Transverse colon (tissue), 4 donors: ENCODE data around the gene FBXO42. TPM values are rescaled to one million over a fixed set of nuclear protein-coding genes. Genes with fewer than 3 reads are reported as not detected.
"Not testable (repeated sequence)": the region's sequence is repeated elsewhere in the genome, so short reads cannot be mapped to it uniquely, and the experiment has no call there.

Experiments
- DNase-seq: peaks from one replicate; pipeline ENCODE4 v3.0.0-alpha.2; 2019
- H3K27ac ChIP-seq, 4 donors: fragments of 200-600 bp; sonication (generic); 2 replicates each; pipeline ENCODE4 v1.5.1; 2016 to 2018; ENCODE audit warnings: inconsistent platforms in 4 of 4
- H3K27me3 ChIP-seq: fragments of 200-600 bp; sonication (generic); 2 replicates; pipeline ENCODE4 v1.5.1; 2017; ENCODE audit warnings: inconsistent platforms
- H3K36me3 ChIP-seq, 4 donors: fragments of 200-600 bp; sonication (generic); 2 replicates each; pipeline ENCODE4 v1.5.1; 2017 to 2019; ENCODE audit warnings: inconsistent platforms in 4 of 4
- H3K4me1 ChIP-seq, 4 donors: fragments of 200-600 bp; sonication (generic); 2 replicates each; pipeline ENCODE4 v1.5.1; 2017 to 2020; ENCODE audit warnings: inconsistent platforms in 4 of 4
- H3K4me3 ChIP-seq, 4 donors: fragments of 200-600 bp; sonication (generic); 1 replicate in 1 of 4; 2 replicates in 3 of 4; pipeline versions ENCODE4 v1.5.1 to v1.6.1; 2017 to 2019; ENCODE audit warnings: inconsistent platforms in 4 of 4
- H3K9me3 ChIP-seq, 2 donors: fragments of 200-600 bp; sonication (generic); 2 replicates each; pipeline ENCODE4 v1.5.1; 2017 to 2019; ENCODE audit warnings: inconsistent platforms in 2 of 2
- CTCF ChIP-seq, 5 experiments: fragments of 200-600 bp in 3 of 5; fragments of 450-650 bp in 2 of 5; sonication (generic) in 3 of 5; IDR thresholded peaks; 1 replicate in 2 of 5; 2 replicates in 3 of 5; pipeline ENCODE4 v1.5.1; 2016 to 2017; ENCODE audit warnings: antibody characterized with exemption in 5 of 5, inconsistent platforms in 3 of 5, mild to moderate bottlenecking in 2 of 5, moderate library complexity in 1 of 5
- EP300 ChIP-seq: sonication (generic); formaldehyde crosslinking; IDR thresholded peaks from one replicate; pipeline ENCODE4 v1.6.1; 2017; ENCODE audit warnings: antibody characterized with exemption, low read depth
- POLR2A ChIP-seq: fragments of 450-650 bp; IDR thresholded peaks from one replicate; pipeline ENCODE4 v1.6.1; 2016; ENCODE audit warnings: antibody characterized with exemption, mild to moderate bottlenecking, moderate library complexity
- POLR2AphosphoS5 ChIP-seq, 3 donors: sonication (generic); formaldehyde crosslinking; IDR thresholded peaks; one replicate each; pipeline ENCODE4 v1.6.1; 2016; ENCODE audit warnings: antibody characterized with exemption in 3 of 3
- WGBS, 2 donors: methylation state at CpG; one replicate each; pipeline ENCODE4 v1.1.5; 2018; ENCODE audit warnings: low coverage in 1 of 2; 5-methylcytosine and 5-hydroxymethylcytosine counted together
- in situ Hi-C, 4 donors: fragments of 200-750 bp; cut with MboI; loops; one replicate each; pipeline versions ENCODE4 v1.15.0 to v1.15.1; 2017; ENCODE audit warnings: low sequenced_read_pairs in 3 of 4, low pct_ligation_motif_present in 1 of 4, low pct_unique_long_range_greater_than_20kb in 1 of 4
- intact Hi-C: fragments of 100-400 bp; cut with DNase I; formaldehyde crosslinking; loops from one replicate; pipeline ENCODE4 v1.15.1; 2023; ENCODE audit warnings: low total_unique reads
- total RNA-seq, 4 donors: library from RNA; depleted of rRNA; stranded (reverse); fragments of >200 nt; gene quantifications; one replicate each; pipeline ENCODE4 v1.1.0, GENCODE V29; 2016

The FBXO42 gene
- total RNA-seq, 4 donors from 2014 or later = 15.7 to 25.4 (median 18.8) TPM

- no peaks in the 10 kb centered on the region for H3K9me3 ChIP-seq
- TF ChIP-seq CTCF (IDR thresholded peaks at IDR 0.05) = no peak
- no peak for TF ChIP-seq EP300
- TF ChIP-seq POLR2AphosphoS5 (IDR thresholded peaks at IDR 0.05) = peak; percentile 47 to 83 (median 74)
- peak; percentile 81 for TF ChIP-seq POLR2A
- WGBS, 2 donors = 20% methylated on average over 33 of the region's 33 CpGs; no CpG with 5 or more reads in 1 of the 2 donors
- H3K36me3 ChIP-seq = no peaks in the 10 kb centered on the region
- DNase-seq = peak; percentile 94
- peak overlapping the region; percentile 79 to 86 (median 82) for H3K27ac ChIP-seq
- intact Hi-C loops (no loop called here), in situ Hi-C loops (loop anchor here in 1 of 4 donors (25.0 kb wide), 1 partner anchor 146 kb away; the partner anchor contains the start of genes FBXO42 and SZRD1)
- H3K27me3 ChIP-seq = no peaks in the 10 kb centered on the region
- H3K4me1 ChIP-seq = peaks cover 7 to 23% (median 17%) of the 10 kb centered on the region in 4 donors
- peak overlapping the region in 3 of 4 donors; percentile 33 to 51 (median 42) for H3K4me3 ChIP-seq
These were observed 136.2 kb downstream of the FBXO42 start for GRCh38 chr1:16215882-16216753.

GRCh38 chr1:16215240-16215639, 137.0 kb downstream of the FBXO42 start:
- H3K27ac ChIP-seq, H3K27me3 ChIP-seq, H3K4me3 ChIP-seq, DNase-seq, intact Hi-C loops, H3K9me3 ChIP-seq, H3K36me3 ChIP-seq: not testable (repeated sequence)
- H3K4me1 ChIP-seq = peaks cover 7 to 23% (median 17%) of the 10 kb centered on the region in 4 donors
- 87 to 96% methylated on average over 4 to 14 of the region's 14 CpGs for WGBS, 2 donors
- in situ Hi-C loops = loop anchor here in 1 of 4 donors (25.0 kb wide), 1 partner anchor 147 kb away; the partner anchor contains the start of genes FBXO42 and SZRD1

DNA sequence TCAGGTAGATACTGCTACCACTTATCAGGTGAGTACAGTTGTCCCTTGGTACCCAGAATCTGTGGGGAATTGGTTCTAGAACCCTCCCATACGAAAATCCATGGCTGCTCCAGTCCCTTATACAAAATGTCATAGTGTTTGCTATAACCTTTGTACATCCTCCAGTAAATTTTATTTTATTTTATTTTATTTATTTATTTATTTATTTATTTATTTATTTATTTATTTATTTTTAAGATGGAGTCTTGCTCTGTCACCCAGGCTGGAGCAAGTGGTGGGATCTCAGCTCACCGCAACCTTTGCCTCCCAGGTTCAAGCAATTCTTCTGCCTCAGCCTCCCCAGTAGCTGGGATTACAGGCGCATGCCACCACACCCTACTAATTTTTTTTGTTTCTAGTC, 138.7 kb downstream of the FBXO42 start:
- 91% methylated on average over 3 of the region's 3 CpGs; no CpG with 5 or more reads in 1 of the 2 donors for WGBS, 2 donors
- intact Hi-C loops, H3K27me3 ChIP-seq, H3K9me3 ChIP-seq, H3K4me3 ChIP-seq, DNase-seq, H3K27ac ChIP-seq, H3K36me3 ChIP-seq: not testable (repeated sequence)
- H3K4me1 ChIP-seq = peaks cover 7 to 20% (median 17%) of the 10 kb centered on the region in 4 donors
- in situ Hi-C loops = loop anchor here in 1 of 4 donors (25.0 kb wide), 1 partner anchor 149 kb away; the partner anchor contains the start of genes FBXO42 and SZRD1

- in situ Hi-C loops = loop anchor here in 1 of 4 donors (25.0 kb wide), 1 partner anchor 149 kb away; the partner anchor contains the start of genes FBXO42 and SZRD1
- Histone ChIP-seq H3K9me3 (no peaks in the 10 kb centered on the region), H3K4me3 (no peak overlapping the region), H3K4me1 (peaks cover 5 to 18% (median 13%) of the 10 kb centered on the region in 4 donors), H3K36me3 (no peaks in the 10 kb centered on the region), H3K27ac (no peak overlapping the region), H3K27me3 (no peaks in the 10 kb centered on the region)
- no peak for TF ChIP-seq CTCF (IDR thresholded peaks at IDR 0.05)
- TF ChIP-seq EP300 = no peak
- TF ChIP-seq POLR2AphosphoS5 (IDR thresholded peaks at IDR 0.05) = no peak
- TF ChIP-seq POLR2A = no peak
- no peak for DNase-seq
- 66% methylated on average over 3 of the region's 3 CpGs; no CpG with 5 or more reads in 1 of the 2 donors for WGBS, 2 donors
- intact Hi-C loops = no loop called here
These were observed 139.3 kb downstream of the FBXO42 start for GRCh38 chr1:16213013-16213412.
